ENCODE measurements around the gene FHOD3.

DNA sequence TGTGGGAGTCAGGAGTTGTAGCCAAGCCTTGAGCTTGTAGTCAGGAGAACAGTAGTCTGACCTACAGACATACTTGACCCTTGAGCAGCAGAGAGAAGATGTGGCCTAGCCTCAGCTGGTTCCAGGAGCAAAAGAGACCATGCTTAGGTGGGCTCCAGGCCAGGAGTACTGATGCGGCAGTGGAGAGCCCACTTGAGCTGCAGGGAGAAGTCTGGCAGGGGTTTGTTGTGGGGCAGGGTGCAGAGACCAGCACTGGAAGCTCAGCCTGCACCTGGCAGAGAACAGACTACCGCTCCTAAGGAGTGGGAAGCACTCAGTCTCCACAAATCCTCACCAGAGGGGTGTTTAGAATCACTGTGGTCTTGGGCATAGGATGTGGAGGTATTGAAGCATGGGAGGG is 333.4 kb downstream of the FHOD3 start:
- TF ChIP-seq, protein P1, sequence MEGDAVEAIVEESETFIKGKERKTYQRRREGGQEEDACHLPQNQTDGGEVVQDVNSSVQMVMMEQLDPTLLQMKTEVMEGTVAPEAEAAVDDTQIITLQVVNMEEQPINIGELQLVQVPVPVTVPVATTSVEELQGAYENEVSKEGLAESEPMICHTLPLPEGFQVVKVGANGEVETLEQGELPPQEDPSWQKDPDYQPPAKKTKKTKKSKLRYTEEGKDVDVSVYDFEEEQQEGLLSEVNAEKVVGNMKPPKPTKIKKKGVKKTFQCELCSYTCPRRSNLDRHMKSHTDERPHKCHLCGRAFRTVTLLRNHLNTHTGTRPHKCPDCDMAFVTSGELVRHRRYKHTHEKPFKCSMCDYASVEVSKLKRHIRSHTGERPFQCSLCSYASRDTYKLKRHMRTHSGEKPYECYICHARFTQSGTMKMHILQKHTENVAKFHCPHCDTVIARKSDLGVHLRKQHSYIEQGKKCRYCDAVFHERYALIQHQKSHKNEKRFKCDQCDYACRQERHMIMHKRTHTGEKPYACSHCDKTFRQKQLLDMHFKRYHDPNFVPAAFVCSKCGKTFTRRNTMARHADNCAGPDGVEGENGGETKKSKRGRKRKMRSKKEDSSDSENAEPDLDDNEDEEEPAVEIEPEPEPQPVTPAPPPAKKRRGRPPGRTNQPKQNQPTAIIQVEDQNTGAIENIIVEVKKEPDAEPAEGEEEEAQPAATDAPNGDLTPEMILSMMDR (IDR thresholded peaks at IDR 0.05; ENCODE audit: low read depth, low read length, missing input control) = no peak
- TF ChIP-seq, protein P2, sequence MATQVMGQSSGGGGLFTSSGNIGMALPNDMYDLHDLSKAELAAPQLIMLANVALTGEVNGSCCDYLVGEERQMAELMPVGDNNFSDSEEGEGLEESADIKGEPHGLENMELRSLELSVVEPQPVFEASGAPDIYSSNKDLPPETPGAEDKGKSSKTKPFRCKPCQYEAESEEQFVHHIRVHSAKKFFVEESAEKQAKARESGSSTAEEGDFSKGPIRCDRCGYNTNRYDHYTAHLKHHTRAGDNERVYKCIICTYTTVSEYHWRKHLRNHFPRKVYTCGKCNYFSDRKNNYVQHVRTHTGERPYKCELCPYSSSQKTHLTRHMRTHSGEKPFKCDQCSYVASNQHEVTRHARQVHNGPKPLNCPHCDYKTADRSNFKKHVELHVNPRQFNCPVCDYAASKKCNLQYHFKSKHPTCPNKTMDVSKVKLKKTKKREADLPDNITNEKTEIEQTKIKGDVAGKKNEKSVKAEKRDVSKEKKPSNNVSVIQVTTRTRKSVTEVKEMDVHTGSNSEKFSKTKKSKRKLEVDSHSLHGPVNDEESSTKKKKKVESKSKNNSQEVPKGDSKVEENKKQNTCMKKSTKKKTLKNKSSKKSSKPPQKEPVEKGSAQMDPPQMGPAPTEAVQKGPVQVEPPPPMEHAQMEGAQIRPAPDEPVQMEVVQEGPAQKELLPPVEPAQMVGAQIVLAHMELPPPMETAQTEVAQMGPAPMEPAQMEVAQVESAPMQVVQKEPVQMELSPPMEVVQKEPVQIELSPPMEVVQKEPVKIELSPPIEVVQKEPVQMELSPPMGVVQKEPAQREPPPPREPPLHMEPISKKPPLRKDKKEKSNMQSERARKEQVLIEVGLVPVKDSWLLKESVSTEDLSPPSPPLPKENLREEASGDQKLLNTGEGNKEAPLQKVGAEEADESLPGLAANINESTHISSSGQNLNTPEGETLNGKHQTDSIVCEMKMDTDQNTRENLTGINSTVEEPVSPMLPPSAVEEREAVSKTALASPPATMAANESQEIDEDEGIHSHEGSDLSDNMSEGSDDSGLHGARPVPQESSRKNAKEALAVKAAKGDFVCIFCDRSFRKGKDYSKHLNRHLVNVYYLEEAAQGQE (IDR thresholded peaks at IDR 0.05) = no peak
- no peak for TF ChIP-seq RAD21 (IDR thresholded peaks at IDR 0.05)
- TF ChIP-seq GABPA (IDR thresholded peaks at IDR 0.05 in 1 of 2, conservative IDR thresholded peaks at IDR 0.05 in 1 of 2) = no peak
- TF ChIP-seq TAF1 (conservative IDR thresholded peaks at IDR 0.05) = no peak
- no peak for TF ChIP-seq HNF4A (conservative IDR thresholded peaks at IDR 0.05)
- no peak for TF ChIP-seq EGR1 (IDR thresholded peaks at IDR 0.05; ENCODE audit: low read depth in 2 of 2)
- TF ChIP-seq SP1 (IDR thresholded peaks at IDR 0.05) = no peak
- no peak for TF ChIP-seq JUND (IDR thresholded peaks at IDR 0.05)
- TF ChIP-seq, protein P3, sequence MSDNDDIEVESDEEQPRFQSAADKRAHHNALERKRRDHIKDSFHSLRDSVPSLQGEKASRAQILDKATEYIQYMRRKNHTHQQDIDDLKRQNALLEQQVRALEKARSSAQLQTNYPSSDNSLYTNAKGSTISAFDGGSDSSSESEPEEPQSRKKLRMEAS (IDR thresholded peaks at IDR 0.05) = no peak
- no peak for TF ChIP-seq YY1 (IDR thresholded peaks at IDR 0.05)
- TF ChIP-seq NR2F2 (IDR thresholded peaks at IDR 0.05) = no peak
